ENCODE data around the gene MAP3K13. TPM values are rescaled to one million over a fixed set of nuclear protein-coding genes. Genes with fewer than 3 reads are reported as not detected.

Gene MAP3K13
- total RNA-seq, 2 donors from 2014 or later, result 34.0 to 46.9 TPM

GRCh38 chr3:185328324-185329004 is 34.5 kb upstream of the MAP3K13 start:
- H3K4me3 ChIP-seq, result peak overlapping the region; percentile 28
- intact Hi-C loops (cut with DNase I), result no loop called here
- H3K9ac ChIP-seq (ENCODE audit: low read depth in 2 of 2, low read length in 2 of 2), result peak overlapping the region in 1 of 2 donors; percentile 89
- peak overlapping the region; percentile 81 for H3K27ac ChIP-seq
- peak; percentile 90 for DNase-seq
- no peaks in the 10 kb centered on the region for H3K27me3 ChIP-seq
- no peaks in the 10 kb centered on the region for H3K36me3 ChIP-seq
- TF ChIP-seq CTCF (IDR thresholded peaks at IDR 0.05), result no peak
- H3K9me3 ChIP-seq, result no peaks in the 10 kb centered on the region
- peaks cover 10% of the 10 kb centered on the region for H3K4me1 ChIP-seq

DNA sequence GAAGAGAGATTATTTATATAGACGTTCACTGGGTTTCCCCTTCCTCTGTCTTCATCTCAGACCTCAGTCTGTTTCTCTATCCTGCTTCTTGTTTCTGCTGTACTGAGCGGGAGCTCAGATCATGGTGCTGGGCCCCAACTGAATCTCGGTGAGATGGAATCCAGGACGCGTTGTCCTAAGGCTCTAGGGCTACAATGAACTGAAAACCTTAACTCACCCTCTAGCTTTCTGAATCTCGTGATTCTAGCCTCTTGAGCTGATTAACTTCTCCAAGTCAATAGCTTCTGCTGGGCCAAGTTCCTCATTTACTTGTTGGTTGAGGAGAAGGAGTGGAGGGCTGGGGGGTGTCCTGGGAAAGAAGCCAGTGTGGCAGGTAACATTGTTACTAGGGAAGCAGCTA is 32.7 kb upstream of the MAP3K13 start:
- no peaks in the 10 kb centered on the region for H3K36me3 ChIP-seq
- no peak for TF ChIP-seq CTCF (IDR thresholded peaks at IDR 0.05)
- intact Hi-C loops (cut with DNase I), result no loop called here
- peaks cover 10% of the 10 kb centered on the region for H3K4me1 ChIP-seq
- H3K4me3 ChIP-seq, result peak overlapping the region; percentile 10
- no peaks in the 10 kb centered on the region for H3K9me3 ChIP-seq
- peak overlapping the region in 1 of 2 donors; percentile 81 for H3K9ac ChIP-seq (ENCODE audit: low read depth in 2 of 2, low read length in 2 of 2)
- no peaks in the 10 kb centered on the region for H3K27me3 ChIP-seq
- peak overlapping the region; percentile 81 for H3K27ac ChIP-seq
- DNase-seq, result peak; percentile 30

DNA sequence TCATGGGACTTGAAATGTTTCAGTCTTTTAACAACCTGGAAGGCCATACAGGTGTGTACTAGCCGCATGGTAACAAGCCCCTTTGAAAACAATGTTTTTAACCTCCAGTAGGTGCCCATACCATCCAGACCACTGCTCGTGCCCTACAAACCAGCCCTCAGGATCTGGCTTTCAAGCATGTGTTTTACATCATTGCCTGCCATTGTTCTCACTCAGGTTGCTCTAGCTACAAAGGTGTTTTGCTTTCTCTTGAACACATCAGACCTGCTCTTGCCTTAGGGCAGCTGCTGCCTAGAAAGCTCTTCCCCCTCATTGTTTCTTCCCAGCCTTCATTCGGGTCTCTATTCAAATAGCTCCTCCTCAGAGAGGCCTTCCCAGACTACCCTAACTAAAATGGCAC is 32.3 kb upstream of the MAP3K13 start:
- intact Hi-C loops (cut with DNase I), result no loop called here
- DNase-seq, result no peak
- no peaks in the 10 kb centered on the region for H3K9me3 ChIP-seq
- no peak for TF ChIP-seq CTCF (IDR thresholded peaks at IDR 0.05)
- no peaks in the 10 kb centered on the region for H3K27me3 ChIP-seq
- H3K27ac ChIP-seq, result peak overlapping the region; percentile 81
- H3K4me3 ChIP-seq, result peak overlapping the region; percentile 10
- H3K36me3 ChIP-seq, result no peaks in the 10 kb centered on the region
- H3K9ac ChIP-seq (ENCODE audit: low read depth in 2 of 2, low read length in 2 of 2), result peak overlapping the region in 1 of 2 donors; percentile 81
- H3K4me1 ChIP-seq, result peaks cover 10% of the 10 kb centered on the region

DNA sequence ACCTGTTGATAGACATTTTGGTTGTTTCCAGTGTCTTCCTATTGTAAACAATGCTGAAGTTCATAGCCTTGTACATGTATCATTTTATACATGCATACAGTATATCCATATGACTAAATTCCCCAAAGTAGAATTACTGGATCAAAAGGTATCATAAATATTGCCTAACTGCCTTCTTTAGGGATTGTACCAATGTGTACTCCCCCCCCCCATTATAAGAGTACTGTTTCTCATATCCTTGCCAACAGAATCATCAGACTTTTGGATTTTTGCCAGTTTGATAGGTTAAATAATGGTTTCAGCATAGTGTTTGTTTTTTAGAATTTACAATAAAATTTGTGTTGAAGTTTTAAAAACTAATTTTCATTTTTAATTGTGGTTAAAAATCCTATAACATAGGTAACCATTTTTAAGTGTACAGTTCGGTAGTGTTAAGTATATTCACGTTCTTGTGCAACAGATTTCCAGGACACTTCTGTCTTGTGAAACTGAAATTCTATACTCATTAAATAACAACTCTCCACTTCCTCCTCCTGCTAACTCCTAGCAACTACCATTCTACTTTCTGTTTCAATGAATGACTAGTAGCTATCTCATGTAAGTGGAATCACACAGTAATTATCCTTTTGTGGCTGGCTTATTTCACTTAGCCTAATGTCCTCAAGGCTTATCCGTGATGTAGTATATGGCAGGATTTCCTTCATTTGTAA is 30.8 kb upstream of the MAP3K13 start:
- Histone ChIP-seq H3K36me3 (no peaks in the 10 kb centered on the region), H3K4me3 (no peak overlapping the region)
- intact Hi-C loops (cut with DNase I), result no loop called here

GRCh38 chr3:185335799-185336198 is 27.1 kb upstream of the MAP3K13 start:
- TF ChIP-seq CTCF (IDR thresholded peaks at IDR 0.05), result no peak
- DNase-seq, result no peak
- peaks cover 10% of the 10 kb centered on the region for H3K4me1 ChIP-seq
- no peaks in the 10 kb centered on the region for H3K27me3 ChIP-seq
- no peaks in the 10 kb centered on the region for H3K9me3 ChIP-seq
- no peak overlapping the region for H3K9ac ChIP-seq (ENCODE audit: low read depth in 2 of 2, low read length in 2 of 2)
- no peak overlapping the region for H3K4me3 ChIP-seq
- H3K36me3 ChIP-seq, result no peaks in the 10 kb centered on the region
- peak overlapping the region; percentile 58 for H3K27ac ChIP-seq
- intact Hi-C loops (cut with DNase I), result no loop called here

More for the DNA sequence above, 30.8 kb upstream of the MAP3K13 start:
- no peaks in the 10 kb centered on the region for H3K27me3 ChIP-seq
- H3K9ac ChIP-seq (ENCODE audit: low read depth in 2 of 2, low read length in 2 of 2), result peak overlapping the region in 1 of 2 donors; percentile 55
- DNase-seq, result no peak
- peak overlapping the region; percentile 66 for H3K27ac ChIP-seq
- no peak for TF ChIP-seq CTCF (IDR thresholded peaks at IDR 0.05)
- peaks cover 10% of the 10 kb centered on the region for H3K4me1 ChIP-seq
- H3K9me3 ChIP-seq, result no peaks in the 10 kb centered on the region

Measured in colonic mucosa (tissue), 4 donors.